ENCODE results near the gene FAM20C. TPM values are rescaled to one million over a fixed set of nuclear protein-coding genes. Genes with fewer than 3 reads are reported as not detected.
A peak's percentile ranks its signal among the peaks of the same experiment; 100 is the strongest.
"Not testable (repeated sequence)": the region's sequence is repeated elsewhere in the genome, so short reads cannot be mapped to it uniquely, and the experiment has no call there.

Gene FAM20C
- total RNA-seq, 1 donor from 2014 or later = 22.1 TPM

DNA sequence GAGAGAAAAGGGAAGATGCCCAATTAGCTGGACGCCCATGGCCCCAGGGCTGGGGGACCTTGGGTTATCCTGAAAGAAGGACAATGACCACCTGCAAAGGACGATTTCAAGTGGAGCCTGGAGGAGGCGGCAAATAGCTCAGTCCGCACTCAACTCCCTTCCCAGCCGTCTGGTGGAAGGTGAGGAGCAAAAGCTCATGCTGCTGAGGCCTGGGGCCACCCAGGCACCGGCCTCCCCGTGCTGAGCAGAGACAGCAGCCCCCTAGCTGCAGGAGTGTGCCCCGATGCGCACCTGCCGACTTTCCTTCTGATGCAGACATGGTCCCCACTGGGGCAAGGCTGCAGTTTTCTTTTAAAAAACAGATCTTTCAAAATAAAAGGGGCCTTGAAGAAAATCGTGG lies 7.9 kb downstream of the FAM20C start:
- Histone ChIP-seq H3K4me1 (peaks cover 11% of the 10 kb centered on the region), H3K4me3 (no peak overlapping the region), H3K9me3 (no peaks in the 10 kb centered on the region), H3K27ac (no peak overlapping the region), H3K36me3 (peaks cover 0 to 45% of the 10 kb centered on the region in 2 donors), H3K27me3 (no peaks in the 10 kb centered on the region)
- TF ChIP-seq CTCF (IDR thresholded peaks at IDR 0.05) (no peak), POLR2AphosphoS5 (IDR thresholded peaks at IDR 0.05; ENCODE audit: insufficient read depth in 1 of 2, low read depth in 1 of 2) (no peak), POLR2A (IDR thresholded peaks at IDR 0.05) (no peak)
- intact Hi-C loops (cut with DNase I) = no loop called here
- DNase-seq (ENCODE audit: extremely low spot score in 2 of 2) = no peak

GRCh38 chr7:200704-201103 lies 8.3 kb downstream of the FAM20C start:
- Histone ChIP-seq H3K4me3 (no peak overlapping the region), H3K4me1 (peaks cover 7% of the 10 kb centered on the region), H3K9me3 (no peaks in the 10 kb centered on the region), H3K27ac (no peak overlapping the region), H3K36me3 (peaks cover 0 to 44% of the 10 kb centered on the region in 2 donors), H3K27me3 (no peaks in the 10 kb centered on the region)
- no peak for DNase-seq (ENCODE audit: extremely low spot score in 2 of 2)
- no peak for TF ChIP-seq POLR2A (IDR thresholded peaks at IDR 0.05)
- no peak for TF ChIP-seq POLR2AphosphoS5 (IDR thresholded peaks at IDR 0.05; ENCODE audit: insufficient read depth in 1 of 2, low read depth in 1 of 2)
- TF ChIP-seq CTCF (IDR thresholded peaks at IDR 0.05) = no peak
- intact Hi-C loops (cut with DNase I) = no loop called here

- intact Hi-C loops (cut with DNase I) = no loop called here
- Histone ChIP-seq H3K4me1 (no peaks in the 10 kb centered on the region), H3K9me3 (no peaks in the 10 kb centered on the region), H3K4me3 (no peak overlapping the region), H3K27ac (no peak overlapping the region), H3K27me3 (no peaks in the 10 kb centered on the region), H3K36me3 (peaks cover 0 to 14% of the 10 kb centered on the region in 2 donors)
- TF ChIP-seq POLR2AphosphoS5 (IDR thresholded peaks at IDR 0.05; ENCODE audit: insufficient read depth in 1 of 2, low read depth in 1 of 2) (no peak), POLR2A (IDR thresholded peaks at IDR 0.05) (no peak), CTCF (IDR thresholded peaks at IDR 0.05) (no peak)
- DNase-seq (ENCODE audit: extremely low spot score in 2 of 2) = no peak
Measured at GRCh38 chr7:204326-204725, 12.0 kb downstream of the FAM20C start.

DNA sequence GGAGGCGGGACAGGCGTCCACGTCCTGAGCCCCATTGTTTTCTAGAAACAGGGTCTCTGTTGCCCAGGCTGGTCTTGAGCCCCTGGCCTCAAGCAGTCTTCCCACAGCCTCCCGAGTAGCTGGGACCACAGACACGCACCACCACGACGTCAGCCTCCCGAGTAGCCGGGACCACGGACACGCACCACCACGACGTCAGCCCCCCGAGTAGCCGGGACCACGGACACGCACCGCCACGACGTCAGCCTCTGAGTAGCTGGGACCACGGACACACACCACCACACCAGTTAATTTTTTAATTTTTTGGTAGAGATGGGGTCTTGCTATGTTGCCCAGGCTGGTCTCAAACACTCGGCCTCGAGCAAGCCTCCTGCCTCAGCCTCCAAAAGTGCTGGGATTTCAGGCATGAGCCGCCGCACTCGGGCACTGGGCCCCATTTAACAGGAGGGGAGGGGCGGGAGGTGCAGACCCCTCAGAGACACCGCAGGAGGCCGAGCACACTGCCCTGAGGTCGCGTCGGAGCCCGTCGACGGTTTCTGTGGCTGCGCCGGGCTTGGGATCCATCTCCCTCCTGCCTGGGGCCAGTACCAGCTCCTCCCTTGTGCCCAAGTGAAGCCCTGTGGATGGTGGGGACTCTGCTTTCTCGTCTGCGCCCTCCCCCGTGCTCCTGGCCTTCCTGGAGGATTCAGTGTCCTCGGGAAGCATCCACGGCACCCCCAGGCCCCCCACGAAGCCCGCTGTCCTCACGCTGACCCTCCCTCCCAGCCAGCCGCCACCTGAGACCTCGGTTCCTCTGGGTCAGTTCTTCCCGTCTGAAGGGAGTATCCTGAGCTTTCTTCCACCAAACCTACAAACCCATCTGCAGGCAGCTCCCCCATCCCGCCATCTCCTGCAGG lies 13.0 kb downstream of the FAM20C start:
- H3K36me3 ChIP-seq = peaks cover 0 to 18% of the 10 kb centered on the region in 2 donors
- no peaks in the 10 kb centered on the region for H3K27me3 ChIP-seq
- H3K27ac ChIP-seq = no peak overlapping the region
- TF ChIP-seq POLR2A (IDR thresholded peaks at IDR 0.05) = no peak
- no peak for TF ChIP-seq POLR2AphosphoS5 (IDR thresholded peaks at IDR 0.05; ENCODE audit: insufficient read depth in 1 of 2, low read depth in 1 of 2)
- TF ChIP-seq CTCF (IDR thresholded peaks at IDR 0.05) = no peak
- no peaks in the 10 kb centered on the region for H3K4me1 ChIP-seq
- H3K9me3 ChIP-seq = no peaks in the 10 kb centered on the region
- H3K4me3 ChIP-seq = no peak overlapping the region
- intact Hi-C loops (cut with DNase I) = no loop called here
- DNase-seq (ENCODE audit: extremely low spot score in 2 of 2) = peak in 1 of 2 donors; percentile 100

GRCh38 chr7:206351-206750 lies 14.0 kb downstream of the FAM20C start:
- H3K27ac ChIP-seq; H3K27me3 ChIP-seq; intact Hi-C loops (cut with DNase I); H3K4me1 ChIP-seq; DNase-seq (ENCODE audit: extremely low spot score in 2 of 2); H3K4me3 ChIP-seq; H3K9me3 ChIP-seq: not testable (repeated sequence)
- H3K36me3 ChIP-seq = peaks cover 0 to 15% of the 10 kb centered on the region in 2 donors
